GM23248 (cell line): ENCODE measurements around the gene SNX24. TPM values are rescaled to one million over a fixed set of nuclear protein-coding genes. Genes with fewer than 3 reads are reported as not detected.

Source experiments
- DNase-seq: peaks from one replicate; pipeline ENCODE4 v3.0.0-alpha.2; 2015
- H2AFZ ChIP-seq: fragments of 200-600 bp; sonication (generic); 2 replicates; pipeline ENCODE4 v1.6.1; 2016; ENCODE audit warnings: antibody characterized with exemption
- H3F3A ChIP-seq: fragments of 200-600 bp; sonication (generic); 2 replicates; pipeline ENCODE4 v1.6.1; 2016; ENCODE audit warnings: mild to moderate bottlenecking, antibody characterized with exemption, mixed run types; ENCODE audit not compliant: insufficient read depth
- H3K27ac ChIP-seq: fragments of 200-600 bp; sonication (generic); 2 replicates; pipeline ENCODE4 v1.5.1; 2016; ENCODE audit warnings: mild to moderate bottlenecking
- H3K27me3 ChIP-seq: fragments of 200-600 bp; sonication (generic); replicated peaks from 2 replicates; pipeline ENCODE4 v1.6.1; 2016; ENCODE audit warnings: mild to moderate bottlenecking; ENCODE audit not compliant: insufficient read depth
- H3K36me3 ChIP-seq: fragments of 200-600 bp; sonication (generic); 2 replicates; pipeline ENCODE4 v1.6.1; 2016; ENCODE audit warnings: low read depth, mild to moderate bottlenecking
- H3K4me1 ChIP-seq: fragments of 200-600 bp; sonication (generic); 2 replicates; pipeline ENCODE4 v1.6.1; 2016; ENCODE audit warnings: mild to moderate bottlenecking; ENCODE audit not compliant: insufficient read depth
- H3K4me2 ChIP-seq: fragments of 200-600 bp; sonication (generic); one replicate; pipeline ENCODE4 v1.6.1; 2016; ENCODE audit warnings: mild to moderate bottlenecking; ENCODE audit not compliant: unreplicated experiment
- H3K4me3 ChIP-seq: fragments of 200-600 bp; sonication (generic); 2 replicates; pipeline ENCODE4 v1.5.1; 2016; ENCODE audit warnings: mild to moderate bottlenecking
- H3K79me2 ChIP-seq: fragments of 200-600 bp; sonication (generic); 2 replicates; pipeline ENCODE4 v1.6.1; 2016; ENCODE audit warnings: mild to moderate bottlenecking; ENCODE audit not compliant: insufficient read depth
- H3K9ac ChIP-seq: fragments of 200-600 bp; sonication (generic); 2 replicates; pipeline ENCODE4 v1.6.1; 2016; ENCODE audit warnings: mild to moderate bottlenecking
- H3K9me2 ChIP-seq: fragments of 200-600 bp; sonication (generic); 2 replicates; pipeline ENCODE4 v1.6.1; 2016; ENCODE audit warnings: mixed run types, mild to moderate bottlenecking, moderate library complexity; ENCODE audit not compliant: insufficient read depth
- H3K9me3 ChIP-seq: fragments of 200-600 bp; sonication (generic); one replicate; pipeline ENCODE4 v1.6.1; 2017; ENCODE audit warnings: low read depth
- H4K20me1 ChIP-seq: fragments of 200-600 bp; sonication (generic); 2 replicates; pipeline ENCODE4 v1.6.0; 2016; ENCODE audit not compliant: insufficient read depth
- EZH2 ChIP-seq: fragments of 200-600 bp; sonication (generic); IDR thresholded peaks from 2 replicates; pipeline ENCODE4 v1.6.1; 2018; ENCODE audit warnings: antibody characterized with exemption, mild to moderate bottlenecking; ENCODE audit not compliant: insufficient read depth, poor library complexity, severe bottlenecking
- EZH2phosphoT487 ChIP-seq: fragments of 200-600 bp; sonication (generic); IDR thresholded peaks from 2 replicates; pipeline ENCODE4 v1.6.1; 2018; ENCODE audit warnings: antibody characterized with exemption, moderate library complexity, mild to moderate bottlenecking, low read depth; ENCODE audit not compliant: insufficient read depth
- WGBS, 2 experiments: methylation state at CpG; one replicate each; pipeline ENCODE4 v1.1.6; 2015 to 2017; ENCODE audit warnings: low lambda C conversion rate in 2 of 2, low coverage in 1 of 2; ENCODE audit errors: missing lambda C conversion rate in 2 of 2; 5-methylcytosine and 5-hydroxymethylcytosine counted together
- in situ Hi-C: fragments of 300-500 bp; cut with MboI; formaldehyde crosslinking; loops from 2 replicates; pipeline ENCODE4 v1.15.0; 2020
- polyA plus RNA-seq: library from polyadenylated mRNA; unstranded; fragments of >200 nt; fragmentation: Nextera tagmentation; extraction: Ambion mirVana; gene quantifications from 2 replicates; pipeline ENCODE4 v1.2.1, GENCODE V29; 2016
- total RNA-seq: library from RNA; depleted of rRNA; stranded (reverse); fragments of >200 nt; shearing (Covaris generic); gene quantifications from 2 replicates; pipeline ENCODE4 v1.2.3, GENCODE V29; 2014

The SNX24 gene
- total and polyA plus RNA-seq, 2 experiments from 2014 or later, result 20.8 to 29.4 TPM

DNA sequence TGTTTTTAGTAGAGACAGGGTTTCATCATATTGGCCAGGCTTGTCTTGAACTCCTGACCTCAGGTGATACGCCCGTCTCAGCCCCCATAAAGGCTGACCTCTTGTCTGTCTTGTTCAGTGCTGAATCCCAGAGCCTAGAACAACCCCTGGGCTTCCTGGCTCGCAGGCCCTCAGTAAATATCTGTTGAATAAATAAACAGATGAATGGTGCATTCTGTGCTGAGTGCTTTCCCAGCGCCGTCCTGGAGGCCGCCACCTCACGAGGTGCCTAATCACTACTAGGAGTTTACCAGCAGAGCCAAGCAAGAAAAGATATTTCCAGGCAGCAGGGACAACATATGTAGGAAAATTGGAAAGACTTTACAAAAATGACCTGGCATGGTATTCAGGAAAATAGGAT lies 88.5 kb downstream of the SNX24 start:
- in situ Hi-C loops, result no loop called here
- H3K4me1 ChIP-seq, result no peaks in the 10 kb centered on the region
- TF ChIP-seq EZH2 (no peak), EZH2phosphoT487 (no peak)
- no peak for DNase-seq
- peaks cover 44% of the 10 kb centered on the region for H3K79me2 ChIP-seq
- no peak overlapping the region for H2AFZ ChIP-seq
- no peaks in the 10 kb centered on the region for H3K9me2 ChIP-seq
- no peaks in the 10 kb centered on the region for H3K27me3 ChIP-seq
- WGBS, 2 experiments, result 94 to 97% methylated on average over 7 of the region's 7 CpGs
- H3K27ac ChIP-seq, result no peak overlapping the region
- no peak overlapping the region for H3K9ac ChIP-seq
- H4K20me1 ChIP-seq, result no peaks in the 10 kb centered on the region
- H3K4me3 ChIP-seq, result no peak overlapping the region
- no peaks in the 10 kb centered on the region for H3K9me3 ChIP-seq
- no peaks in the 10 kb centered on the region for H3K36me3 ChIP-seq
- no peaks in the 10 kb centered on the region for H3F3A ChIP-seq
- no peak overlapping the region for H3K4me2 ChIP-seq

GRCh38 chr5:122936088-122936487 lies 90.7 kb downstream of the SNX24 start:
- 97 to 100% methylated on average over 1 of the region's 1 CpG for WGBS, 2 experiments
- DNase-seq, result no peak
- no peaks in the 10 kb centered on the region for H4K20me1 ChIP-seq
- H3K4me1 ChIP-seq, result no peaks in the 10 kb centered on the region
- H3K9ac ChIP-seq, result no peak overlapping the region
- no peak overlapping the region for H3K4me3 ChIP-seq
- no peaks in the 10 kb centered on the region for H3K36me3 ChIP-seq
- H3K9me3 ChIP-seq, result no peaks in the 10 kb centered on the region
- peaks cover 31% of the 10 kb centered on the region for H3K79me2 ChIP-seq
- H3F3A ChIP-seq, result no peaks in the 10 kb centered on the region
- TF ChIP-seq EZH2 (no peak), EZH2phosphoT487 (no peak)
- in situ Hi-C loops, result no loop called here
- H3K27ac ChIP-seq, result no peak overlapping the region
- no peaks in the 10 kb centered on the region for H3K27me3 ChIP-seq
- no peak overlapping the region for H2AFZ ChIP-seq
- no peaks in the 10 kb centered on the region for H3K9me2 ChIP-seq
- H3K4me2 ChIP-seq, result no peak overlapping the region

- Histone ChIP-seq H3K9me2 (no peaks in the 10 kb centered on the region), H3K27me3 (no peaks in the 10 kb centered on the region), H4K20me1 (no peaks in the 10 kb centered on the region), H3K27ac (no peak overlapping the region), H3K9me3 (no peaks in the 10 kb centered on the region), H3K4me3 (no peak overlapping the region), H3K79me2 (peaks cover 24% of the 10 kb centered on the region), H2AFZ (no peak overlapping the region), H3K36me3 (no peaks in the 10 kb centered on the region), H3K4me2 (no peak overlapping the region), H3F3A (no peaks in the 10 kb centered on the region), H3K9ac (no peak overlapping the region), H3K4me1 (no peaks in the 10 kb centered on the region)
- no peak for DNase-seq
- in situ Hi-C loops, result no loop called here
- TF ChIP-seq EZH2, result no peak
- TF ChIP-seq EZH2phosphoT487, result no peak
- 62 to 67% methylated on average over 4 of the region's 4 CpGs for WGBS, 2 experiments
These were observed 92.5 kb downstream of the SNX24 start for GRCh38 chr5:122937914-122938313.

GRCh38 chr5:122940890-122941289 lies 95.5 kb downstream of the SNX24 start:
- Histone ChIP-seq H3K9me2 (no peaks in the 10 kb centered on the region), H3K27me3 (no peaks in the 10 kb centered on the region), H3K27ac (no peak overlapping the region), H3K79me2 (peaks cover 3% of the 10 kb centered on the region; the same call in 1 of the 2 replicates), H4K20me1 (peaks cover 6% of the 10 kb centered on the region; the same call in 1 of the 2 replicates), H3F3A (no peaks in the 10 kb centered on the region), H3K9me3 (no peaks in the 10 kb centered on the region), H3K36me3 (0 out of 2 replicates have a peak, but pooled peaks cover under 1% of the 10 kb centered on the region), H3K4me1 (no peaks in the 10 kb centered on the region), H3K4me2 (no peak overlapping the region), H2AFZ (no peak overlapping the region), H3K4me3 (no peak overlapping the region), H3K9ac (no peak overlapping the region)
- no peak for DNase-seq
- no peak for TF ChIP-seq EZH2
- TF ChIP-seq EZH2phosphoT487, result no peak
- in situ Hi-C loops, result no loop called here
- WGBS, 2 experiments, result 95 to 100% methylated on average over 3 of the region's 3 CpGs

DNA sequence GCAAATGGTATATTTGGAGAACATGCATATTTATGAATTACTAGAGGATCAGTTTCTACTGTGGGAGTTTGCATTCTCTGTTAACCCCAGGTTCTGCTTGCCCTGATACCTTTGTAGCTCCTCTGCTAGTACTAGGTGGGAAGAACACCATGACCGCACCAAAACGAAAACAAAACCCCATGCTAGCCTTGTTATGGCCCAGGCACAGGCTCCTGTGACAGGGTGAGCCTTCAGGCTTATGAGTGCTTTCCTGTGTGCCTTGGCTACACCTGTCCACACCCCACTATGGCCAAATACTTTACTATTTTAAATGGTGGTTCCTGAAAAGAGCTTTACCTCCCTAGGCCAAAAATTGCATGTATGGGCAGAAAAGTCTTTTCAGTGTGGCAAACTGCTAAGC lies 96.3 kb downstream of the SNX24 start:
- in situ Hi-C loops, result no loop called here

More for the DNA sequence above, 96.3 kb downstream of the SNX24 start:
- Histone ChIP-seq H3K4me1 (no peaks in the 10 kb centered on the region), H3K9ac (no peak overlapping the region), H3K4me3 (no peak overlapping the region), H3K4me2 (no peak overlapping the region), H4K20me1 (peaks cover 6% of the 10 kb centered on the region; the same call in 1 of the 2 replicates), H3K36me3 (0 out of 2 replicates have a peak, but pooled peaks cover 6% of the 10 kb centered on the region), H3F3A (no peaks in the 10 kb centered on the region), H3K79me2 (no peaks in the 10 kb centered on the region), H3K27ac (no peak overlapping the region), H3K9me2 (no peaks in the 10 kb centered on the region), H2AFZ (no peak overlapping the region), H3K27me3 (no peaks in the 10 kb centered on the region), H3K9me3 (no peaks in the 10 kb centered on the region)
- WGBS, 2 experiments, result 97 to 98% methylated on average over 2 of the region's 2 CpGs
- TF ChIP-seq EZH2phosphoT487, result no peak
- TF ChIP-seq EZH2, result no peak
- no peak for DNase-seq
